HG03439 (cell line): Measurements from ENCODE around the gene PHLDB2.
"Not testable (repeated sequence)": the region's sequence is repeated elsewhere in the genome, so short reads cannot be mapped to it uniquely, and the experiment has no call there.

Experiments
- ATAC-seq: cut with Tn5 transposase; IDR thresholded peaks from one replicate; pipeline ENCODE4 v1.9.1; 2021; ENCODE audit warnings: mild to moderate bottlenecking, moderate library complexity; ENCODE audit not compliant: unreplicated experiment

The PHLDB2 gene

DNA sequence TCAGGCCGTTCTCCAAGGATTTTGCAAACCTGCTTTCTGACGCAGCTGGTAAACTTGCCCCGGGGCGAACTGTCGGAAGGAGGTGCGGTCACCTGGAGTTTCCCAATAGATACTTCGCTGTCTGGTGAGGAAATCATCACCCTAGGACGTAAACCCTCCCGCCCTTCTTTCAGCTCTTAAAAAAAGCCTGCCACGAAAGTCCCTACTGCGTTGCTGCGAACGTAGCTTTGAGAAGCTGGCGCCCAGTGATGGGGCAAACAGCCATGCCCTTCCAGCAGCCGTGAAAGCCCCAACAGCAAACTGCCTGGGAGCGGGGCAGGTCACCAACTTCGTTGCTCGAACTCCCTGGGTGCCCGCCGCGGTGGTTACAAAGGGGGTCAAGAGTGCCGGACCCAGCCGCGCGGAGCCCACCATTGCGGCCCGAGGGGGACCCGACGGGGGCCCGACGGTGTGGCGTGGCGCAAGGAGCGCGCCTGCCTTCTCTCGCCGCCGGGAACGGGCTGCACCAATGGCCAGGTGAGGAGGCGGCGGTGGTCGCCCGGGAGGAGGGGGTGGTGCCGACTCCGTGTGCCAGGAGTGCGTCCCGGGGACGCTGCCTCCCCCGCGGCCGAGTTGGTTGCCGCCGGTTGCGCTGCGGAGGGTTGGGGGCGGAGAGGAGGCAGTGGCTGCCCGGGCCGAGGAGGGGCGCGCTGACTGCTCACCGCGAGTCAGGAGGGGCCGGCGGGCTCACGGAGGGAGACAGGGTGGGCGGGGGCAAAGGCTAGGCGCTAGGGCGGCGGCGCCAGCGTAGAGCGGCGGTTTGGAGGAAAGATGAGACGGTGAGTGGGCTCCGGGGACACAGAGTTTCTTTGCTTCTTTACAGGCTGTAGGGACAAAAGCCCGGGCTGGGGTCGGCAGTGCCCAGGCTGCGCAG is at the start of gene PHLDB2:
TSS of gene PHLDB2 (plus strand) at position 205 of the 913 bp plus-strand sequence. CDS start 24,813 bp downstream, outside the sequence.
- peak; percentile 37 for ATAC-seq

DNA sequence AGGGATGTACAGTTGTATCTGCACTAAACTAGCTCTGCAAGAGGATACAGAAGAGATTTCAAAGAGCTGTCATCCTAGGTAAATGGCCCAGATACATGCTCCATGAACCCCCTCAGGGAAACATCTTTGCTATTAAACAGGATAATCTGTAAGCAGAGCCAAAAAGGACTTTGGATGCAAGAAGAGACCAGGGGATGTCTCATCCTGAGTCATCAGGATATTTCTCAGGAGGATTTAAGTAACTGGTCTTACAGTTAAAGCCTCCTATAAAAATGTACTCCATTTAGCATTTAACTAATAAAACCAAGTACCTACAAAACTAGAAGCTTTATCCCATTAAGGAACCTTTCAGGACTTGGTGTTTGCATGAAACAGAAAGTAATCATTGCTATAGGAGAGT is 48.2 kb upstream of the PHLDB2 start:
- ATAC-seq, result no peak

DNA sequence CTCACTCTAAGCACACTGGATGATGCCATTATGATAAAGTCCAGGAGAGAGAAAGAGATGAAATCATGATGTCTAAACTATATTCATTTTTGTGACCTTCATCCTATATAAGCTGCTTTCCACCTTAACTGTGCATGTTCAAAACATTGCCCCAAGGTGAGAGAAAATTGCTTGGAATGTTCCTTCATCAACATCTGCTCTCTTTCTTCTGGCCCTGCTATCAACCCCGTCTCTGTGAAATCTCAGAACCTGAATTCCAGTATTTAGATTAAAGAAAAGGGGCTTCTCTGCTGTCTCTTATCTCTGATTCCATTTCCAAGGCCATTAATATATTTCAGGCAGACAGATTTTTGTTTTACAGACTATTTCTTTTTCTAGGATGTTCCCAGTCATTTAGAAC is 47.3 kb upstream of the PHLDB2 start:
- no peak for ATAC-seq

DNA sequence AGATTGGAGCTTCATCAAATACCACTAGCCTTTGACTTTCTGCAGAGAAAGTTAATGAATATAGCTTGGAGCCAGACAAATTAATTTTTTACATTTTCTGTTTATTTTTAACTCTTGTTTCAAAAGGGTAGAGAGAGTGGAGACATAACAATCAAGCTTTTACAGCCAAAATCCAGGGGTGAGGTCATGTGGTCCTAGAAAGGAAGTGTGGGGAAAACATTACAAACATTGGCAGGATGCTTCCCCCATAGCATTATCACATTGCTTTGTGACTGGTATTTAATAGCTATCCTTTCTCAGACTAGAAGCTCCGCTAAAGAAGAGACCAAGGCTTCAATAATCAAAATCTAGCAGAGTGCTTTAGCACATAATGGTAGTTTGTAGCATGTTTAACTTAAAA is 46.4 kb upstream of the PHLDB2 start:
- ATAC-seq, result no peak

DNA sequence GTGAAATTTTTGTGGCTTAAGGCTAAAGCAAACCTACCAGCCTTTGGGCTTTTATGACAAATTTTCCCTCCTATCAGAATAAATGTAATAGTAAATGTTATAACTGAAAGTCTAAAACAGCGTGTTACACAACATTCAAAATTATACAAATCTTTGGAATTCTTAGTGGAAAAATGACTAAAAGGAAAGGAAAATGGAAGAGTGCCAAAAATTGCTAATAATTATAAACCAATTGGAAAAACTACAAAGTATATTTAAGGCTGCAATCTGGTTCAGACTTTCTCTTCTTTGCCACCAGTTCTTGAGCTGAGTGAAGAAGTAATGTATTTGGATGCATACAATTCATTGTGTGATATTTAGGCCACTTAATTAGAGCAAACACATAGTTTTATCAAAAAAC is 45.6 kb upstream of the PHLDB2 start:
- no peak for ATAC-seq

DNA sequence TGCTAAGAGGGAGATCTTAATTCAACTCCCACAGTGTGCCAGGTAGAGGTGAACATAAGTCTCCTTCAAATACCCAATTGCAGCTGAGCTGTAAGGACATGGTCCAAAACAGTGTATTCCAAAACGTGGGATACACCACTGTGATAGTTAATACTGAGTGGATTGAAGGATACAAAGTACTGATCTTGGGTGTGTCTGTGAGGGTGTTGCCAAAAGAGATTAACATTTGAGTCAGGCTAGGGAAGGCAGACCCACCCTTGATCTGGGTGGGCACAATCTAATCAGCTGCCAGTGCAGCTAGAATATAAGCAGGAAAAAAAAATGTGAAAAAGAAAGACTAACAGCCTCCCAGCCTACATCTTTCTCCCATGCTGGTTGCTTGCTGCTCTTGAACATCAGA is 45.1 kb upstream of the PHLDB2 start:
- ATAC-seq, result no peak

DNA sequence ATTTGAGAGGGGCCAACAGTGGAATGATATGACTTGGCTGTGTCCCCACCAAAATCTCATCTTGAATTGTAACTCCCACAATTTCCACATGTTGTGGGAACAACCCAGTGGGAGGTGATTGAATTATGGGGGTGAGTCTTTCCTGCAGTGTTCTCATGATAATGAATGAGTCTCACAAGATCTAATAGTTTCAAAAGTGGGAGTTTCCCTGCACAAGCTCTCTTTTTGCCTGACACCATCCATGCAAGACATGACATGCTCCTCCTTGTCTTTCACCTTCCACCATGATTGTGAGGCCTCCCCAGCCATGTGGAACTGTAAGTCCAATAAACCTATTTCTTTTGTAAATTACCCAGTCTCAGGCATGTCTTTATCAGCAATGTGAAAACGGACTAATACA is 42.3 kb upstream of the PHLDB2 start:
- ATAC-seq, result not testable (repeated sequence)

DNA sequence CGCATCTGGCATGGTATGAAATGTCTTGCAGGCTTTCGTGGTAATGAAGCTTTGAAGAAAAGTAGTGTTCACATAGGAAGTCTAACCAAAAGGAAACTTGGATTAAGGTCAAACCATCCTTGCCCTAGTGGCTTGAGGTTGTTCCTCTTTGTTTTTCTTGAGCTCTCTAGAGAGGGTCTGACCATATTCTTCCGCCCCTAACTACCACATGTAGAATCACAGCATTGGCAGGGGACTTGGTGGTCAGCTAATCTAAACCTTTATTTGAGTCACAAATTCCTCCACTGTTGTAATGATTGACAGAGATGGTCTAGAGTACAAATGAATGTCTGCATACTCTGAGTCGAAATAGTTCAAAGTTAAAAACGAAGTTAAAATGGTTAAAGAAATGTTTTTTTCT is 39.1 kb upstream of the PHLDB2 start:
- ATAC-seq, result no peak

DNA sequence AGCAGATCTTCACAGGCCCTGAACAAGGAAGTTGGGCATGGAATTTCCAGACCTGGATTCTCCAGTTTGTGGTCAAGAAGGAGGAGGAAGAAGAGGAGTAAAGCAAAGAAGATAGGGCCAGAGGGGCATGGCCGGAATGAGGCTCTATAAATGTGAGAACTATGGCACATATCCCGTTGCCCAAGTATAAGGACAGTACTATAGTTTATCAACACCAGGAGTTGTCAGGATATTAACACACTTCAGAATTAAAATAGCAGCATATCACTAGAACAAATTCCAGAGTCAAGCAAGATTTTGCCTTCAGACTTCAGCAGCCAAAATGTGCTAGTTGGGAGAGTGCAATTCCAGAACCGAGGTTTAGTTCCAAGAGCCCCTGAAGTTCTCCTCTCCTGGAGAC is 38.4 kb upstream of the PHLDB2 start:
- ATAC-seq, result no peak

DNA sequence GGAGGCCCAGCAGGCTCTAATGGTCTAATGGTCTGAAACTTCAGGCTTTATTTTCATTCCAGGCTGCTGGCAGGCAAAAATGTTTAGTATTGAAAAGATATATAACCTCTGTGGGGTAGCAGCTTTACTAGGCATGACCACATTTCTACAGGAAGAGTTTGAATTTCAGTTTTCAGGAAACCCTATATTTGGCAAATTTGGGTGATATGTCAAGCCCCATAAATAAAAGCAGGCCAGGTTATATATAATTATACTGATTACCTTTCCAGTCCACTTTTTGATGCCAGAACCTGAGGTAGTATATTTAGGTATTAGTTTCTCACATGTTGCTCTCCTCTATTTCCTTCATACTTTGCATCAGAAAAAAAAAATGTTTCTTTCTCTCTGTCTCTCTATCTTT is 37.2 kb upstream of the PHLDB2 start:
- ATAC-seq, result no peak

DNA sequence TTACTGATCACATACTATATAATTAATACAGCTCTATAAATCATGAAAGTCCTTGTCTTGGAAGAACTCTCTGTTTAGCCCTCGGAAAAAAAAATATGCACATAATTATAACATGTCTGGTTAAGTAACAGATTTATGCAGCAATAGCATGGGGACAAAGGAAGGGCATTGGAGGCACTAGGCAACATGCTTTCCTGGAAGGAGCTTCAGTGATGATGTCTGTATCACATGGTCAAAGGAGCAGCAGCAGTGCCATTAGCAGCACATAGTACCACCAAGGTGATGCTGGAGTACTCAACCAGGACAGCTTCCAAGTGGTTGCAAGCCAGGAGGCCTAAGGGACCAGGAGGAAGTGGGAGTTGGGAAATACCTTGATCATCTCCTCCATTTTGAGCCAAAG is 36.3 kb upstream of the PHLDB2 start:
- ATAC-seq, result no peak

DNA sequence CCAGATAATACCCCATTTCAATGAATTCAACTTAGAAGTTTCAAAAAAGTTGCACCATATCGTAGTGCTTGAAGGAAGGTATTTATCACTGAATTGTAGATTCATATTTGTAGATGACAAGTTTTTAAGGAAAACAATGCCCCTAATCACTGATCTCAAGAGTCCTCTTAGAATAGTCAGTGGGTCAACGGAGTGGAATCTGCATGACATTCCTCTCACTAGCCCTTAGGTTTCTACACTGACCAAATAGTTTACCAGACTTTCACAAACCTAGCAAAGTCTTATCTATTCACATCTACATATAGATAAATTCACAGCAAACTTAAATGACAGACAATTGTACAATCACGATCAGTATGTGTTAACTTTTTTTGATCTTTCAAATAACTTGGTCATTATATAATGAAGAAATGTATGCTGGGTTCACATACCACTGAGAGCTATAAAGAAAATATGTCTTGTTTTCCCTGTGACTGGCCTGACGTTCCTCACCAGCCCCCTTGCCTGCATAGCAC is 35.7 kb upstream of the PHLDB2 start:
- no peak for ATAC-seq

DNA sequence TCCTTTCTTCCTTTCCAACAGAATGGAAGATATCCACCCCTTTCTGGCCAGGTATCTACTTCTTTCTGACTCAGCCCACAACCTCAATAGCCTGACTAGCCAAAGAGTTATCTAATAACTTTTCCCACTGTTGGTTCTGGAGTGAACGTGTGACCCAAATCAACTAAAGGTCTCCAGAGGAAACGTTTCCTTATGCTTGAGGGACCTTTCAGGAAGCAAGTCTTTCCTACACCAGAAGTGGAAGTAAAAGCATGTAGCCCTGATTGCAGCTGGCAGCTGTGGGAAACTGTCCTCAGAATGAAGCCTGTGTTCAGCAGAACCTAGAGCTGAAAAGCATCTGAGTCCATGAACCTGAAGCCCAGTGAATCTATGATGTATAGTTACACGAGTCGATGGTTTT is 34.7 kb upstream of the PHLDB2 start:
- no peak for ATAC-seq

DNA sequence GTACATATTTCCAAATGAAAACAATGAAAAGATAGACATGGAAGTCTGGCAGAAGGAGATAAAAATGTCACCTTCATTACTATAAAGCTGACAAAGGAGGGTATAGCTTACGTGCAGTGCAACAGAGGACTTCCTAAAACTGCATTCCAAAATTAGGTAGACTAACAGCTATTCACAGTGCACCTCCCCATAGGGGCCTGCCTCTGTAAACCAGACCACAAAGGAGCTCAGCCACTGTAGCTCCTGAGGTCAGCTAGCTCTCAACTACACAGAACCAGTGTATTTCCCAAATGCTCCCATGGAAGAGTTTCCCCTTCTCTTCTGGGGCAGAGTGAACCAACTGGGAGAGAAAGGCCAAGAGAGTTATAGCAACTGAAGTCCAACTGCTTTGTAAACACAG is 31.2 kb upstream of the PHLDB2 start:
- ATAC-seq, result no peak

DNA sequence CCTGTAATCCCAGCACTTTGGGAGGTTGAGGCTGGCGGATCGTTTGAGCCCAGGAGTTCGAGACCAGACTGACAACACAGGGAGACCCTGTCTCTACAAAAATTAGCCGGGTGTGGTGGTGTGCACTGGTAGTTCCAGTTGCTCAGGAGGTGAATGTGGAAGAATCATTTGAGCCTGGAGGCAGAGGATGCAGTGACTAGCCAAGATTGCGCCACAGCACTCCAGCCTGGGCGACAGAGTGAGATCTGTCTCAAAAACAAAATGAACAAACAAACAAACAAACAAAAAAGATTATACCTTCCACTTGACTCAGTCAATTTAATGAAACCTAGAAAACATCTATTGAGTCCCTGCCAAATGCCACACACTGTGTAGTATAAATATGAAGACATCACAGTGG is 30.5 kb upstream of the PHLDB2 start:
- no peak for ATAC-seq

DNA sequence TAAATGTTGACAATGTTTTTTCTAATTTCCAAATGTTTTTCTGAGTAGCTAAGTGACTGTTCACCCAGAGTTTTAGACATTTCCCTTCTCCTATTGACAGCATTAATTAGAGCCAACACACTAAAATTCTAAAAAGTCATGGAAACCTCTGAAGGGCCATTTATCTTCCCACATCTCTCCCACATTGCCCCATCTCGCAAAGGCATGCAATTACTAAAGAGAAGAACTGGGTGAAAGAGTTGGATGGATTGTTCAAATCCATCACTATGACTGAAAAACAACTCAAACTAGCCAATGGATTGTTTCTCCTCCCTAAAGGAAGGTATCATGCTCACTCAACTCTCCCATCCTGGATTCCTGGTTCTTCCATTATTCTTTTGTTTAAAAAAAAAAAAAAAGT is 30.0 kb upstream of the PHLDB2 start:
- ATAC-seq, result no peak

DNA sequence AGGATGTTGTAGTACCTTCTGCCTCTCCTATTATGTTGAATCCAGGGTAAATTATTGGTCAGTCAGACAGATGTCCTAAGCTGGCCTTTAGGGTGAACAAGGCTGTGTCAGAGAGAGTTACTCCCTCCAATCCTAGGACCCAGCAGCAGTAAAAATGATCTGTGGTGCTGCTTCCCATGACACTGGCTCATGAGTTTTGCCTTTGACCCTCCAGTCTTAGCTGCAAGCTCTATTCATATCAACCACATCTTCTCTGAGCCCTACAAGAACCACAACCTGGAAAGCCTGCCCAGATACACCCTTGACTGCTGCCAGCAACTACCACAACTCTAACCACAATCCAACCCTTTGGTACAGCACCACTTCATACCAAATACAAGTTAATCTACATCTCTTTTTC is 27.2 kb upstream of the PHLDB2 start:
- no peak for ATAC-seq

DNA sequence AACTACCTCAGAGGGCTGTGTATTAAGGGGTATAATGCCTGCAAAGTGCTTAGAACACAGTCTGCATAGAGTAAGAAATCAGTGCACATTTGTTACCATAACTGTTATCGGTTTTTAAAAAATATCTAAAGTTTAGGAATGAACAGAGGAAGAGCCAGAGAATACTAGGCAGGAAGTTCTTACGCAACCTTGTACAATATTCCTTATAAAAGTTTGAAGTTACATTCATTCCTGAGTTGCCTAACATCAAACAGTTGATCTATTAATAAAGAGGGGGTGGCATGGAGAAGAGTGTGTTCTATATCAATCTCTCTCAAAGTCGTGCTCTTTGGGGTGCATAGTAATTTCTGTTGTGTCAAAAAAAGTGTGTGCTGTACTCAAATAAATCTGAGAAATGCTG is 22.0 kb upstream of the PHLDB2 start:
- no peak for ATAC-seq

DNA sequence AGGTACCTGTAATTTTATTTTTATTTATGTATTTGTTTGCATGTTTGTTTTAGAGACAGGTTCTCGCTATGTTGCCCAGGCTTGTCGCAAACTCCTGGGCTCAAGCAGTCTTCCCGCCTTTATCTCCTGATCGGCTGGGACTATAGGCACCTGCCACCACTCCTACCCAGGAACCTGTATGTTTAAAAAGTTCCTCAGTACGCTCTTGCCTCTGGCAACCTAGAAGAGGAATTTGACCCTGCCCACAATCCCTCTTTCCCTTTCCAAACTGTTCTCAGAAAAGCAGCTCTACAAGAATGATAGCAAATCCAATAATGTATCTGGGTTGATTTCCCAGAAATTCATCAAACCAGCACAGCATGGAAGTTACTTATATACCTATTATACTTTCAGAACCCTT is 20.9 kb upstream of the PHLDB2 start:
- ATAC-seq, result no peak

DNA sequence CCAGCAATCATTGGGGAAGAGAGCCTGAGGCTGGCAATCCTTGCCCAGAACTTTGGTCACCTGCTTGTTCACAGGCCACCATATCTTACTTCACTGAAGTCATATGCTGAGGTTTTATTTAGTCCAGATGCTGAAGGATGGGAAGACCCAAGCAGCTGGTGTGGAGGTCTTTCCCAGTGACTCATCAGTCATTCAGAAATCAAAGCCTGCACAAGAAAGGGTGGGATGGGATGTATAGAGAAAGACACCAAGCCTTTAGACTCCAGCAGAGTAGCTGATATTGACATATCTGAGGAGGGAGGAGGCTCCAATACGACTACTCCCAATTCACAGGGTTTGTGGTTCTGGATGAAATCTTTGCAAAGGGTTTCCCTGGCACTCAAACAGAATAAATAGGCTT is 13.0 kb upstream of the PHLDB2 start:
- ATAC-seq, result no peak

DNA sequence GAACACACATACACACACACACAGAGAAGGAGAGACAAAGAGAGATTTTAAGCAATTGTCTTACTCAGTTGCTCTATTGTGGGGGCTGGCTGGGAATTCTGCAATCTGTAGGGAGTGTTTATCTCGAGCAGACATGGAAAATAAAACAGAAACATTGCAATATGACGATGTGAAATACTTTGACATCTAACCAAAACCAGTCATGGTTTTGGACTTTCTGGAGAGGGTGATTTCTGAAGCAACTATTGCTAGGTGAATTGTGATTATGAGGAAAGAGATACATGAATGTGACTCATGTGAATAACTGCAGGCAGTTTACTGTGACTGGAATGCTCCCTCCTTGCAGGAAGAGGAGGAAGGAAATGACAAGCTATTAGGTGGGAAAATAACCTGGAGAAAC is 12.3 kb upstream of the PHLDB2 start:
- ATAC-seq, result no peak

DNA sequence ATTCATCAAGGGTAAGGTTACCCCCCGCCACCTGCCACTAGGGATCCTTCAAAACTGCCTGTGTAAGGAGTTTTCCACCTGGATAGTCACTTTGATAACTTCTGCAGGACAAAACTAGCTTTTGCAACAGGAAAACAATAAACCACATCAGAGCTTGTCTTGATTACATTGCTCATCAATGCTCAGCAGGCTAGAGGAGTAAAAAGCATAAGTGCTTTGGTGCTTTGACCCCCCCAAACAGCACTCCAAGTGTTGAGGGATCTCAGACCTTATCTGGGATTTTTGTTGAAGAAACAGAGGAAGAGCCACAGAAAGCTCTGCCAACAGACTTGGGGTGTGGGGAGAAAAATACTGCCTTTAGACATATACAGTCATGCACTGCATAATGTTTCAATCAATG is 10.8 kb upstream of the PHLDB2 start:
- no peak for ATAC-seq

DNA sequence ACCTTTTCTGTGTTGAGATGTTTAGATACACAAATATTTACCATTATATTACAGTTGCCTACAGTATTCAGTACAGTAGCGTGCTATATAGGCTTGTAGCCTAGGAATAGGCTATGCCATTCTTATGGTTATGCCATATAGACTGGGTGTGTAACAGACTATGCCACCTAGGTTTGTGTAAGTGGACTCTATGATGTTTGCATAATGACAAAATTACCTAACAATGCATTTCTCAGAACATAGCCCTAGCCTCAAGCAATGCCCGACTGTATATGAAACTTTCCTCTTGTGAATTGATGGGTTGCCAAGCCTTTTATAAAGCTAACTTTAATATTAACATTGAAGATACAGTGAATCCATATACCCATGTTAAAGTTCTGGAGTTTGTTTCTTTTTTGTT is 10.3 kb upstream of the PHLDB2 start:
- no peak for ATAC-seq
